K562 (cell line): ENCODE results near the gene AIMP1.

Experiments
- CHD1 ChIP-seq: fragments of 200-600 bp; sonication (generic); IDR thresholded peaks from one replicate; pipeline ENCODE4 v1.6.1; 2012; ENCODE audit warnings: mild to moderate bottlenecking, moderate library complexity, low read length, inconsistent platforms
- TF ChIP-seq, protein P1 (sequence below): sonication (generic); formaldehyde crosslinking; IDR thresholded peaks from 2 replicates; pipeline ENCODE4 v1.8.0; 2022; ENCODE audit warnings: missing genetic modification reagents, mild to moderate bottlenecking, moderate library complexity, borderline replicate concordance

DNA sequence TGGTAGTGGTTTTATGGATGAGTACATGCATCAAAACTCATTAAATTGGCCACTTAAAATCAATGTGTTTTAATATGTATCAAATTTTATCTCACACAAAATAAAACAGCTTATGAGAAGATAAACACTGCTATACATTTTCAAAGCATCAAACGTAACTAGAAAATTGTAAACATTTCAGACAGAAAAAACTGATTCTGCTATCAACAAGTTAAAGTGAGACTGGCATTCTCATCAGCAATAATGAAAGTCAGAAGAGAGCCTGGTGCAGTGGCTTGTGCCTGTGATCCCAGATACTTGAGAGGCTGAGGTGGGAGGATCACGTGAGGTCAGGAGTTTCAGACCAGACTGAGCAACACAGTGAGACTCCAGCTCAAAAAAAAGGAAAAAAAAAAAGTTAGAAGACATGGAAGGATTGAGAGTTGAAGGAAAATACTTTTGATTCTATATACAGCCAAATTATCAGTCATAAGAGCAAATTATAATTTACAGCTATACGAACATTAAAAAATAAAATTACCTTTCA is 3.3 kb upstream of the AIMP1 start:
- TF ChIP-seq, protein P1, sequence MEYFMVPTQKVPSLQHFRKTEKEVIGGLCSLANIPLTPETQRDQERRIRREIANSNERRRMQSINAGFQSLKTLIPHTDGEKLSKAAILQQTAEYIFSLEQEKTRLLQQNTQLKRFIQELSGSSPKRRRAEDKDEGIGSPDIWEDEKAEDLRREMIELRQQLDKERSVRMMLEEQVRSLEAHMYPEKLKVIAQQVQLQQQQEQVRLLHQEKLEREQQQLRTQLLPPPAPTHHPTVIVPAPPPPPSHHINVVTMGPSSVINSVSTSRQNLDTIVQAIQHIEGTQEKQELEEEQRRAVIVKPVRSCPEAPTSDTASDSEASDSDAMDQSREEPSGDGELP: no peak
- TF ChIP-seq CHD1: no peak
